SK-N-MC (cell line): Measurements from ENCODE around the gene GALNT7.

Source experiments
- EZH2 ChIP-seq: fragments of 200-600 bp; sonication (generic); IDR thresholded peaks from one replicate; pipeline ENCODE4 v1.6.1; 2017; ENCODE audit warnings: antibody characterized with exemption
- POLR2AphosphoS5 ChIP-seq: IDR thresholded peaks from 2 replicates; pipeline ENCODE4 v1.6.1; 2012; ENCODE audit warnings: mild to moderate bottlenecking, low read depth, low read length, borderline replicate concordance

- TF ChIP-seq POLR2AphosphoS5 = peak; percentile 42; the same call in 1 of the 2 replicates
- TF ChIP-seq EZH2 = no peak
Observed at GRCh38 chr4:173218411-173219125, 50.0 kb downstream of the GALNT7 start.
